Fibroblast of skin of back (primary cell): ENCODE results near the gene NRG3.

Source experiments
- DNase-seq: peaks from one replicate; pipeline ENCODE4 v3.0.0-alpha.2; 2013

The NRG3 gene

GRCh38 chr10:83017076-83017867, 1142.3 kb downstream of the NRG3 start:
- no peak for DNase-seq

GRCh38 chr10:83023662-83024061, 1148.7 kb downstream of the NRG3 start:
- peak; percentile 57 for DNase-seq
